ENCODE data around the gene EMC7. TPM values are rescaled to one million over a fixed set of nuclear protein-coding genes. Genes with fewer than 3 reads are reported as not detected.

Gene EMC7
- total RNA-seq, 1 experiment from 2014 or later = 55.6 TPM

- no peak overlapping the region for H2BK120ac ChIP-seq (ENCODE audit: low read depth, low read length, poor library complexity, severe bottlenecking)
- no peak overlapping the region for H4K8ac ChIP-seq (replicated peaks; ENCODE audit: insufficient read length, low read depth, low read length)
- H3K9me3 ChIP-seq (ENCODE audit: control insufficient read depth, low read depth, low read length) = no peaks in the 10 kb centered on the region
- H3K14ac ChIP-seq (ENCODE audit: insufficient read depth, low read length) = no peak overlapping the region
- H3K9ac ChIP-seq (ENCODE audit: extremely low read depth, insufficient read length, low read length) = no peak overlapping the region
- no peak overlapping the region for H2AFZ ChIP-seq (ENCODE audit: low read length)
- Mint-ChIP-seq H3K27ac (no peak overlapping the region), H3K27me3 (ENCODE audit: low read depth) (peaks cover 4% of the 10 kb centered on the region), H3K36me3 (ENCODE audit: insufficient read depth in 1 of 3, low read depth in 3 of 3) (no peaks in the 10 kb centered on the region), H3K4me3 (no peak overlapping the region), H3K9me3 (no peaks in the 10 kb centered on the region), H3K4me1 (peaks cover 11 to 12% of the 10 kb centered on the region in 2 experiments)
- no peak overlapping the region for H2BK20ac ChIP-seq (ENCODE audit: low read depth, low read length, poor library complexity, severe bottlenecking)
- H3K4ac ChIP-seq (ENCODE audit: low read depth, low read length) = no peak overlapping the region
- no peak overlapping the region for H3K56ac ChIP-seq (ENCODE audit: insufficient read length, low read depth, low read length)
- no peak for TF ChIP-seq CTCF (conservative IDR thresholded peaks at IDR 0.05)
- no peak overlapping the region for H3K18ac ChIP-seq (ENCODE audit: insufficient read length, low read depth, low read length)
- H3K79me1 ChIP-seq (ENCODE audit: insufficient read depth, low read depth, low read length, poor library complexity, severe bottlenecking) = no peaks in the 10 kb centered on the region
- H4K5ac ChIP-seq (ENCODE audit: insufficient read length, low read depth, low read length) = no peak overlapping the region
- H3K79me2 ChIP-seq (ENCODE audit: insufficient read depth, low read length) = no peaks in the 10 kb centered on the region
- no peak overlapping the region for H3K23ac ChIP-seq (ENCODE audit: insufficient read length, low read depth, low read length)
- H3K4me1 ChIP-seq (ENCODE audit: insufficient read depth, low read length) = no peaks in the 10 kb centered on the region
- no peaks in the 10 kb centered on the region for H3K23me2 ChIP-seq (ENCODE audit: insufficient read length, low read depth, low read length, poor library complexity, severe bottlenecking)
- no CpG with 5 or more reads among the region's 2 CpGs for WGBS (ENCODE audit: extremely low coverage, insufficient read length, low lambda C conversion rate)
- DNase-seq = no peak
- H2BK5ac ChIP-seq (ENCODE audit: insufficient read length, low read length) = no peak overlapping the region
- no peak overlapping the region for H2BK15ac ChIP-seq (ENCODE audit: low read depth, low read length)
- no peak overlapping the region for H3K4me2 ChIP-seq (ENCODE audit: insufficient read depth, insufficient read length, low read length)
- no peak overlapping the region for H4K91ac ChIP-seq (ENCODE audit: insufficient read length, low read depth, low read length)
- no peak overlapping the region for H3T11ph ChIP-seq (ENCODE audit: low read length)
- H4K20me1 ChIP-seq (ENCODE audit: control insufficient read depth, insufficient read depth, insufficient read length) = no peaks in the 10 kb centered on the region
- no peak overlapping the region for H2BK12ac ChIP-seq (ENCODE audit: insufficient read length, low read depth, low read length)
- no peak overlapping the region for H3K27ac ChIP-seq (ENCODE audit: insufficient read length, low read depth, low read length)
- H3K27me3 ChIP-seq (ENCODE audit: insufficient read depth, low read length) = no peaks in the 10 kb centered on the region
- no peak overlapping the region for H2AK5ac ChIP-seq (ENCODE audit: insufficient read length, low read length)
Measured at GRCh38 chr15:34128898-34129297, 27.2 kb upstream of the EMC7 start.

Measured in H9 (cell line).